HS-27A (cell line): Measurements from ENCODE around the gene NRAP.

Experiments
- DNase-seq: peaks from one replicate; pipeline ENCODE4 v3.0.0-alpha.2; 2012; ENCODE audit warnings: low read depth, missing footprints

The NRAP gene

GRCh38 chr10:113663908-113664307 lies at the start of gene NRAP:
Gene NRAP, minus strand, starts transcription at chr10:113664041. Its CDS starts 159 bp downstream, at chr10:113663882.
- DNase-seq, result no peak

GRCh38 chr10:113713640-113713982 lies 49.8 kb upstream of the NRAP start:
- no peak for DNase-seq

GRCh38 chr10:113712755-113713639 lies 49.2 kb upstream of the NRAP start:
- no peak for DNase-seq

GRCh38 chr10:113712024-113712423 lies 48.2 kb upstream of the NRAP start:
- DNase-seq, result no peak

GRCh38 chr10:113711142-113711541 lies 47.3 kb upstream of the NRAP start:
- no peak for DNase-seq

GRCh38 chr10:113709221-113709838 lies 45.5 kb upstream of the NRAP start:
- DNase-seq, result peak; percentile 27

- no peak for DNase-seq
These were observed 44.8 kb upstream of the NRAP start for GRCh38 chr10:113708640-113709039.

- no peak for DNase-seq
These were observed 42.8 kb upstream of the NRAP start for GRCh38 chr10:113706623-113707022.

- no peak for DNase-seq
These were observed 41.5 kb upstream of the NRAP start for GRCh38 chr10:113705344-113705652.

- no peak for DNase-seq
These were observed 40.9 kb upstream of the NRAP start for GRCh38 chr10:113704637-113705343.

GRCh38 chr10:113697595-113697994 lies 33.8 kb upstream of the NRAP start:
- DNase-seq, result no peak

GRCh38 chr10:113695691-113696090 lies 31.9 kb upstream of the NRAP start:
- DNase-seq, result no peak

- no peak for DNase-seq
These were observed 29.5 kb upstream of the NRAP start for GRCh38 chr10:113693348-113693747.

- no peak for DNase-seq
These were observed 28.4 kb upstream of the NRAP start for GRCh38 chr10:113692271-113692670.

- DNase-seq, result no peak
These were observed 27.5 kb upstream of the NRAP start for GRCh38 chr10:113691381-113691780.

- no peak for DNase-seq
These were observed 26.9 kb upstream of the NRAP start for GRCh38 chr10:113690749-113691148.

GRCh38 chr10:113689574-113689973 lies 25.7 kb upstream of the NRAP start:
- DNase-seq, result no peak

- DNase-seq, result no peak
These were observed 25.2 kb upstream of the NRAP start for GRCh38 chr10:113689057-113689456.

GRCh38 chr10:113687037-113687436 lies 23.2 kb upstream of the NRAP start:
- DNase-seq, result no peak

GRCh38 chr10:113686028-113686427 lies 22.2 kb upstream of the NRAP start:
- DNase-seq, result no peak

GRCh38 chr10:113683300-113683699 lies 19.5 kb upstream of the NRAP start:
- DNase-seq, result no peak

- no peak for DNase-seq
These were observed 18.0 kb upstream of the NRAP start for GRCh38 chr10:113681533-113682470.
